ENCODE results near the gene AFF4.
"Not testable (repeated sequence)": the region's sequence is repeated elsewhere in the genome, so short reads cannot be mapped to it uniquely, and the experiment has no call there.

Gene AFF4

GRCh38 chr5:132963171-132964104, at the start of gene AFF4:
Gene AFF4 (minus strand): TSS chr5:132963634. CDS start chr5:132937189, 26,445 bp downstream.
- DNase-seq: peak; percentile 58

GRCh38 chr5:133008455-133008854, 45.0 kb upstream of the AFF4 start:
- DNase-seq: not testable (repeated sequence)

GRCh38 chr5:133006653-133007052, 43.2 kb upstream of the AFF4 start:
- DNase-seq: no peak

GRCh38 chr5:132999246-132999645, 35.8 kb upstream of the AFF4 start:
- no peak for DNase-seq

GRCh38 chr5:132998556-132998955, 35.1 kb upstream of the AFF4 start:
- no peak for DNase-seq

- no peak for DNase-seq
Measured at GRCh38 chr5:132996307-132996706, 32.9 kb upstream of the AFF4 start.

- no peak for DNase-seq
Measured at GRCh38 chr5:132987531-132988408, 24.3 kb upstream of the AFF4 start.

- DNase-seq: not testable (repeated sequence)
Measured at GRCh38 chr5:132982971-132983370, 19.5 kb upstream of the AFF4 start.

GRCh38 chr5:132981288-132981687, 17.9 kb upstream of the AFF4 start:
- no peak for DNase-seq

- DNase-seq: no peak
Measured at GRCh38 chr5:132979976-132980375, 16.5 kb upstream of the AFF4 start.

- no peak for DNase-seq
Measured at GRCh38 chr5:132979367-132979940, 16.0 kb upstream of the AFF4 start.

GRCh38 chr5:132976852-132977251, 13.4 kb upstream of the AFF4 start:
- DNase-seq: no peak

- not testable (repeated sequence) for DNase-seq
Measured at GRCh38 chr5:132972436-132972828, 9.0 kb upstream of the AFF4 start.

GRCh38 chr5:132971483-132972435, 8.3 kb upstream of the AFF4 start:
- no peak for DNase-seq

GRCh38 chr5:132965120-132965519, 1.7 kb upstream of the AFF4 start:
- DNase-seq: no peak

GRCh38 chr5:132962429-132963021, 909 bp downstream of the AFF4 start:
- DNase-seq: peak; percentile 33

- peak; percentile 10 for DNase-seq
Measured at GRCh38 chr5:132961887-132962286, 1.5 kb downstream of the AFF4 start.

- not testable (repeated sequence) for DNase-seq
Measured at GRCh38 chr5:132961123-132961815, 2.2 kb downstream of the AFF4 start.

GRCh38 chr5:132956166-132956799, 7.2 kb downstream of the AFF4 start:
- DNase-seq: not testable (repeated sequence)

- DNase-seq: no peak
Measured at GRCh38 chr5:132953710-132954109, 9.7 kb downstream of the AFF4 start.

Measured in NCI-H510A treated with DMSO at 0.1 percent for 48 hours (cell line).